Hindlimb muscle (tissue), 1 donor: ENCODE measurements around the gene SMIM13. TPM values are rescaled to one million over a fixed set of nuclear protein-coding genes. Genes with fewer than 3 reads are reported as not detected.

Source experiments
- polyA plus RNA-seq: library from polyadenylated mRNA; unstranded; fragments of 120-200 nt; gene quantifications from one replicate; pipeline ENCODE4 v1.2.1, GENCODE V29; 2013; ENCODE audit not compliant: insufficient read length

Gene SMIM13
- polyA plus RNA-seq, 1 donor: 9.1 TPM

Other genes starting within 250 kb of the SMIM13 start
- not detected for gene GCM2, start 211.8 kb upstream of the SMIM13 start, polyA plus RNA-seq
- 2.3 TPM for gene SYCP2L, start 206.8 kb upstream of the SMIM13 start, polyA plus RNA-seq
- gene ELOVL2, start 49.5 kb upstream of the SMIM13 start, polyA plus RNA-seq: 2.1 TPM
- 0.08 TPM for gene ERVFRD-1, start 17.9 kb downstream of the SMIM13 start, polyA plus RNA-seq
- 9.6 TPM for gene NEDD9, start 138.8 kb downstream of the SMIM13 start, polyA plus RNA-seq